ENCODE data around the gene BBS9.

BBS9 gene

GRCh38 chr7:33628894-33629293, 499.5 kb downstream of the BBS9 start:
- DNase-seq = no peak

- DNase-seq = no peak
Observed at GRCh38 chr7:33630359-33630758, 501.0 kb downstream of the BBS9 start.

- DNase-seq = no peak
Observed at GRCh38 chr7:33632322-33632721, 503.0 kb downstream of the BBS9 start.

GRCh38 chr7:33632840-33633525, 503.6 kb downstream of the BBS9 start:
- no peak for DNase-seq

GRCh38 chr7:33634606-33635005, 505.2 kb downstream of the BBS9 start:
- no peak for DNase-seq

- DNase-seq = no peak
Observed at GRCh38 chr7:33636359-33636758, 507.0 kb downstream of the BBS9 start.

GRCh38 chr7:33639552-33640197, 510.3 kb downstream of the BBS9 start:
- no peak for DNase-seq

- DNase-seq = no peak
Observed at GRCh38 chr7:33640741-33641140, 511.4 kb downstream of the BBS9 start.

GRCh38 chr7:33642312-33642711, 512.9 kb downstream of the BBS9 start:
- DNase-seq = no peak

GRCh38 chr7:33643530-33643929, 514.2 kb downstream of the BBS9 start:
- no peak for DNase-seq

GRCh38 chr7:33644489-33644888, 515.1 kb downstream of the BBS9 start:
- DNase-seq = no peak

- no peak for DNase-seq
Observed at GRCh38 chr7:33645104-33645503, 515.7 kb downstream of the BBS9 start.

- DNase-seq = no peak
Observed at GRCh38 chr7:33646166-33646565, 516.8 kb downstream of the BBS9 start.

GRCh38 chr7:33646891-33647391, 517.6 kb downstream of the BBS9 start:
- no peak for DNase-seq

- DNase-seq = no peak
Observed at GRCh38 chr7:33649476-33650441, 520.4 kb downstream of the BBS9 start.

GRCh38 chr7:33650828-33651227, 521.5 kb downstream of the BBS9 start:
- DNase-seq = no peak

GRCh38 chr7:33651998-33652515, 522.7 kb downstream of the BBS9 start:
- DNase-seq = no peak

GRCh38 chr7:33654676-33655075, 525.3 kb downstream of the BBS9 start:
- no peak for DNase-seq
